Stimulated activated naive B cell treated with anti-CD40 and anti-IgM and Interleukin-4, amounts not matched to agents 10 μg/mL and 1 μg/mL and 100 μg/mL, for 72 hours (primary cell): ENCODE results near the gene TAF11L5.
"Not testable (repeated sequence)": the region's sequence is repeated elsewhere in the genome, so short reads cannot be mapped to it uniquely, and the experiment has no call there.

ENCODE experiments used
- ATAC-seq, 2 donors: fragments of 150-1000 bp; cut with Tn5 transposase; replicated peaks; 2 replicates each; pipeline ENCODE4 v1.10.0; 2021; ENCODE audit warnings: moderate library complexity in 1 of 2
- DNase-seq: peaks from one replicate; pipeline ENCODE4 v3.0.0; 2021
- H3K27ac Mint-ChIP-seq: one replicate; pipeline ENCODE4 v1.8.0; 2022; ENCODE audit warnings: mild to moderate bottlenecking, mixed read lengths
- H3K27me3 Mint-ChIP-seq, 2 donors: one replicate each; pipeline ENCODE4 v1.8.0; 2022; ENCODE audit warnings: mixed read lengths in 2 of 2
- H3K36me3 Mint-ChIP-seq, 2 donors: one replicate each; pipeline ENCODE4 v1.8.0; 2022; ENCODE audit warnings: mixed read lengths in 2 of 2, mild to moderate bottlenecking in 1 of 2
- H3K4me1 Mint-ChIP-seq, 2 donors: one replicate each; pipeline ENCODE4 v1.8.0; 2022; ENCODE audit warnings: mixed read lengths in 2 of 2, mild to moderate bottlenecking in 1 of 2
- H3K4me3 Mint-ChIP-seq, 2 donors: one replicate each; pipeline ENCODE4 v1.8.0; 2022; ENCODE audit warnings: mild to moderate bottlenecking in 2 of 2, mixed read lengths in 2 of 2, moderate library complexity in 1 of 2
- H3K9me3 Mint-ChIP-seq, 2 donors: one replicate each; pipeline ENCODE4 v1.8.0; 2022; ENCODE audit warnings: mixed read lengths in 2 of 2, mild to moderate bottlenecking in 1 of 2

The TAF11L5 gene

DNA sequence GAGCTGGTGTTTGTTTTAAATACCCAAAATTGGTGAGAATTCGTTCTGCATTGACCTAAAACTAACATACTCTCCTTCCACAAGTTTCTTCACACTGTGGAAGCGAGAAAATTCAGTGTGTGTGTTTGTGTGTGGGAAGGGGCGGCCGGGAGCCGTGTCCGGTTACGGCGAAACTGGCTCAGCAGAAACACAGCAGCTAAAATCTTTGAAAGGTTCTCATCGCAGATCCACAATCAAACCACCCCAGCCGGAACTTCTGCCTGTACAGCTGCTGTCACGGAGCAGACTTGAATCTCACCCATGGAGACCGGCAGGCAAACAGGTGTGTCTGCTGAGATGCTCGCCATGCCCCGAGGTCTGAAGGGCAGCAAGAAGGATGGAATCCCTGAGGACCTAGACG, at the start of gene TAF11L5:
Gene TAF11L5, plus strand, starts transcription at position 301 of the 400 bp plus-strand sequence.
- DNase-seq, ATAC-seq, H3K27ac Mint-ChIP-seq, H3K27me3 Mint-ChIP-seq, H3K4me3 Mint-ChIP-seq, H3K36me3 Mint-ChIP-seq, H3K4me1 Mint-ChIP-seq, H3K9me3 Mint-ChIP-seq: not testable (repeated sequence)

DNA sequence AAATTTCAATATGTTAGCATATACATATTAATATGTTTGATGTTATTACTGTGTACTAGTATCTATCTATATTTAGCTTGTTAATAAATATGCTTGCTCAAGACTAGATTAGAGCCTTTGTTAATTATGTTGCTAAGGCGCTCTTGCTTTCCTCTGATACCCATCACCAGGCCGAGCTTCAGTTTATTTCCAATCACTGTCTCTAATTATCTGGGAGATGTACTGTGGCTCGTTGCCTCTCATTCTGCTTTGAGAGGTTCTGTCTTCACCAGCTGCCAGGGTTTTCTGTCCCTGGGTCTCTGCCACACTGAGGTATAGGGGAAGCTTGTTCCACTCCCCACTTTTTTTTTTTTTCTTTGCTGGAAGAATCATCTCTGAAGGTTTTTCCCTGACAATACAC, 48.0 kb upstream of the TAF11L5 start:
- DNase-seq, result no peak
- Mint-ChIP-seq H3K27me3 (no peaks in the 10 kb centered on the region), H3K4me1 (peaks cover 22 to 46% of the 10 kb centered on the region in 2 donors), H3K4me3 (no peak overlapping the region), H3K27ac (no peak overlapping the region), H3K9me3 (no peaks in the 10 kb centered on the region), H3K36me3 (no peaks in the 10 kb centered on the region)
- no peak for ATAC-seq

DNA sequence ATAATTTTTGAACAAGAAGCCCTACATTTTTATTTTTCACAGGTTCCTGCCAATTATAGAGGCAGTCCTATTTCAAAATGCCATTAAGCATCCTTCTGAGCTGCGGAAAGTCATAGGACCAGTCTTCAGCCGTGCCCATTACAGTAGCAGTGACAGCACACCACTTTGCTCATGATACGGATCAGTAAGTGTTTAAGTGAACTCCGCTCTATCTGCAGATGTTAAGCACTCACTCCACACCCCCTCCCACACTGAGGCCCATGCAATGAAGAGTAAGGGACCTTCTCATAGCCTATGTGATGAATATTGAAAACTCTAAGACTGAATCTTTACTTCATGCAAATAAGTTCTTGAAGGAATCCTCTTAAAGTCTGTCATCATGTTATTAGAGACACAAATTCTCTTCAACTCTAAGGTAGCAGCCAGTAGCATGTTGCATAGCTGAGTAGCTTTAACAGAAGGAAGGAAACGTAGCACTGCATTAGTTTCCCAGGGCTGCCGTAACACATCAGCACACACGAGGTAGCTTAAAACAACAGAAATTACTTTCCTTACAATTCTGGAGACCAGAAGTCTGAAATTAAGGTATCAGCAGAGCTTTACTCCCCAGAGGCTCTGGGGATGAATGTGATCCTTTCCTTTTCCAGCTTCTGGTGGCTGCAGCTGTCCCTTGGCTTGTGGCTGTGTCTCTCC, 47.3 kb upstream of the TAF11L5 start:
- H3K36me3 Mint-ChIP-seq, result no peaks in the 10 kb centered on the region
- H3K4me1 Mint-ChIP-seq, result peaks cover 22 to 46% of the 10 kb centered on the region in 2 donors
- H3K4me3 Mint-ChIP-seq, result no peak overlapping the region
- H3K27ac Mint-ChIP-seq, result no peak overlapping the region
- no peaks in the 10 kb centered on the region for H3K27me3 Mint-ChIP-seq
- no peaks in the 10 kb centered on the region for H3K9me3 Mint-ChIP-seq
- peak; percentile 8 to 27 for ATAC-seq
- no peak for DNase-seq

DNA sequence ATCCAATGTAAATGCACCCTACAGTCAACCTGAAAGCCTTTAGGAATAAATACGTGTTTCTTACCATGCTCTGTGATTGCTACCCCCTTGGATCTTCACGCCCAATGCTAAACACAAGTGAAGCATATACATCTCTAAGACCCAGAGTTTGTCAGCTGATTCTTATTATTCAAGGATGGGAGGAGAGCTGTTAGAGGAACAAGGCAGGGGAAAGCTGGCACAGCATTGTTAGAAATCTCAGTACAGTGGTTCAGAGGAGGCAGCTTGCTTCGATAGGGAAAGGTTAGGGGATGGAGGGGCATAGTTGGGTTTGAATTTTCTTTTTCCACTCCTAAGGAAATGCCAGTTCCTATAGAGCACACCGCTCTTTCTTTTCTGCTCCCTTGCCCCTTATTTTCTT, 43.7 kb upstream of the TAF11L5 start:
- Mint-ChIP-seq H3K9me3 (no peaks in the 10 kb centered on the region), H3K27me3 (peaks cover 0 to 4% of the 10 kb centered on the region in 2 donors), H3K4me3 (no peak overlapping the region), H3K27ac (no peak overlapping the region), H3K4me1 (peaks cover 8 to 18% of the 10 kb centered on the region in 2 donors), H3K36me3 (no peaks in the 10 kb centered on the region)
- DNase-seq (no peak), ATAC-seq (no peak)

DNA sequence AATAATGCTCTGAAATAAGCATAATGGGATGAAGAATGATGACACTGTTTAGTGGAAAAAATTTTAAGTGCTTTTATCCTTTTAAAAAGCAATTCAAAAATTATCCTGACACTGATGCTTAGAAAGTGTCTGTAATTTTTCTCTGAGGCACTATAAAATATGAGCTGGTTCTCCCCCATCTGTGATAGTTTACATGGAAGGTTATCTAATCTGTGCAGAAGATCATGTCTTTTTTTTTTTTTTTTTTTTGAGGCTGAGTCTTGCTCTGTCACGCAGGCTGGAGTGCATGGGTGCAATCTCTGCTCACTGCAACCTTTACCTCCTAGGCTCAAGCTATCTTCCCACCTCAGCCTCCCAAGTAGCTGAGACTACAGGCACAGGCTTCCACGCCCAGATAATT, 42.2 kb upstream of the TAF11L5 start:
- DNase-seq (no peak), ATAC-seq (no peak)
- Mint-ChIP-seq H3K4me3 (no peak overlapping the region), H3K36me3 (no peaks in the 10 kb centered on the region), H3K27me3 (peaks cover 0 to 5% of the 10 kb centered on the region in 2 donors), H3K27ac (no peak overlapping the region), H3K4me1 (peaks cover 7 to 11% of the 10 kb centered on the region in 2 donors), H3K9me3 (no peaks in the 10 kb centered on the region)

DNA sequence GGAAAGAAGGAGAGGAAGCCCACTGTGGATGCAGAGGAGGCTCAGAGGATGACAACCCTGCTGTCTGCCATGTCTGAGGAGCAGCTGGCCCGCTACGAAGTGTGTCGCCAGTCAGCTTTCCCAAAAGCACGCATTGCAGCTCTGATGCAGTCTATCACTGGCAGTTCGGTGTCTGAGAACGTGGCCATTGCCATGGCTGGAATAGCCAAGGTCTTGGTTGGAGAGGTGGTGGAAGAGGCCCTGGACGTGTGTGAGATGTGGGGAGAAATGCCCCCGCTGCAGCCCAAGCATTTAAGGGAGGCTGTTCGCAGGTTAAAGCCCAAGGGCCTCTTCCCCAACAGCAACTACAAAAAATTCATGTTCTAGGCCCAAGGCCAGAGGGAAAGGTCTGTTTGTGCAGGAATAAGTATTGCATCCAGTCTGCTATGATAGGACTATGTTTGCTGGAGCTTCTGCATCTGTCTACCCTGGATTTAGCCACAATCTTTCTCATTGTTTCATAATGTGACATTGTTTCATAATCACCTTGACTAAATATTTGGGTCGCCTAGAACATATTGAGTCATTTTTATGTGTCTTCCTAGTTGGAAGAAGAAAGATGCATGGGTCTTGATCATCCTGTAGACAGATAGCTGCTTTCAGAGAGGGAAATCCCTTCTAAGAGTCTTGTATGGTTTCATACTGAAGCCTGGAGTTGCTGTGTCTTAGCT, 38.4 kb upstream of the TAF11L5 start:
- not testable (repeated sequence) for H3K9me3 Mint-ChIP-seq, H3K27me3 Mint-ChIP-seq, DNase-seq, H3K4me3 Mint-ChIP-seq, H3K27ac Mint-ChIP-seq, H3K36me3 Mint-ChIP-seq, ATAC-seq
- H3K4me1 Mint-ChIP-seq, result peaks cover 4 to 10% of the 10 kb centered on the region in 2 donors

DNA sequence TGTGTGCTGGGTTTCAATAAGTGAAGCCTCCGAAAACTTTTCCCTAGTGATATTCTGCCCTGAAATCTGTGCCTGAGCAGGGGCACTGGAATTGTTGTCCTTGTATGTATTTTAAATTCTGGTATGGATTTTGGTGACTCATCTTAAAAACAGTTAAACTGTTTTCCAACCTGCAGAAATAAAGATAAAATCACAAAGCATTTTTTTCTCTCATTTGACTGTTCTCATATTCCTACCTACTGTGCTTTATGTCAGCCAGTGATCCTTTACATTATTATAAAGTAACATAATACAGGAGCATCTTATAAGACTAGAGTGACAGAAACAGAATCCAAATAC, 37.9 kb upstream of the TAF11L5 start:
- DNase-seq, result no peak
- peaks cover 4 to 7% of the 10 kb centered on the region in 2 donors for H3K4me1 Mint-ChIP-seq
- no peak overlapping the region for H3K27ac Mint-ChIP-seq
- peaks cover 0 to 9% of the 10 kb centered on the region in 2 donors for H3K27me3 Mint-ChIP-seq
- ATAC-seq, result no peak
- H3K36me3 Mint-ChIP-seq, result peaks cover 0 to 2% of the 10 kb centered on the region in 2 donors
- H3K9me3 Mint-ChIP-seq, result no peaks in the 10 kb centered on the region
- H3K4me3 Mint-ChIP-seq, result no peak overlapping the region

DNA sequence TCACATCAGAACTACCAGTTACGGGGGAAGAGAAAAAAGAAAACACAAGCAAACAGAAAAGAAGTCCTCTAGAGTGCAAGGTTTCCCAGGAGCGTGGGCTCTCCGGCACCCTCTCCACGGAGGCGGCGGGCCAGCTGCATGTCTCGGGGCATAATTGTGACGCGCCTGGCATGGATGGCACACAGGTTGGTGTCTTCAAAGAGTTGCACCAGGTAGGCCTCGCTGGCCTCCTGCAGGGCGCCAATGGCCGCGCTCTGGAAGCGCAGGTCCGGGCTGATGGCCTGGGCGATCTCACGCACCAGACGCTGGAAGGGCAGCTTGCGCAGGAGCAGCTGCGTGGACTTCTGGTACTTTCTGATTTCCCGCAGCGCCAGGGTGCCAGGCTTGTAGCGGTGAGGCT, 33.8 kb upstream of the TAF11L5 start:
- not testable (repeated sequence) for H3K27ac Mint-ChIP-seq, H3K4me1 Mint-ChIP-seq, ATAC-seq, H3K9me3 Mint-ChIP-seq, H3K36me3 Mint-ChIP-seq, H3K4me3 Mint-ChIP-seq, H3K27me3 Mint-ChIP-seq, DNase-seq

DNA sequence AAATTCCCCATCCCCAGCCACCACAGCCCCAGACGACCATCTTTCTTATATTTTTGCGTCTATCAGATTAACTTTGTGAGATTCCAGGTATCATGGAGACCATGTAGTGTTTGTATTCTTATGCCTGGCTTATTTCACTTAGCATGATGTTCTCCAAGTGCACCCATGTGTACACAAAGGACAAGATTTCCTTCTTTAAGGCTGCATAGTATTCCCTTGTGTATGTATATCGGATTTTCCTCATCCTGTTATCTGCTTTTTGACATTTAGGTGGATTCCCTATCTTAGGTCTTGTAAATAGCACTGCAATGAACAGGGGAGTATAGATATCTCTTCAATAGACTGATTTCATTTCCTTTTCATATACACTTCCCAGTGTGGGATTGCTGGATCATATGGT, 32.3 kb upstream of the TAF11L5 start:
- ATAC-seq, result no peak
- Mint-ChIP-seq H3K9me3 (peaks cover 0 to 5% of the 10 kb centered on the region in 2 donors), H3K4me3 (no peak overlapping the region), H3K36me3 (peaks cover 0 to 3% of the 10 kb centered on the region in 2 donors), H3K27ac (no peak overlapping the region), H3K27me3 (peaks cover 0 to 4% of the 10 kb centered on the region in 2 donors), H3K4me1 (peaks cover 1 to 7% of the 10 kb centered on the region in 2 donors)
- no peak for DNase-seq

DNA sequence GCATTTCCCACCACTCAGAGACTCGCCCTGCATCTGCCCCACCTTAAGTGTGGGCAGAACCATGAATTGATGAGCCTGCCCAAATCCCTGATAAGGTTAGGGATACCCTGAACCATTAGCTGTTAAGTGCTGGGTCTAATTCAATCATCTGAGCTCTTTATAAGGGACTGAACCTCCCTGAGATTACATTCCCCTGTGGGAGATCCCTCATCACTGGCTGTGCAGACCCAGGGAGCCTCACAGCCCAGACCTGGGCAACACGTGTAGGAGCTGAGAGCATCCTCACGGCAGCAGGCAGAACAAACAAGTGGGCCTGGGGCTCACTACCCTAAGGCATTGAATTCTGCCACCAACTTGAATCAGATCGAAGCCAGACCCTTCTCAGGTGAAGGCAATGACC, 27.6 kb upstream of the TAF11L5 start:
- Mint-ChIP-seq H3K27ac (no peak overlapping the region), H3K4me3 (no peak overlapping the region), H3K27me3 (no peaks in the 10 kb centered on the region), H3K36me3 (peaks cover 0 to 2% of the 10 kb centered on the region in 2 donors), H3K4me1 (peaks cover 0 to 3% of the 10 kb centered on the region in 2 donors), H3K9me3 (peaks cover 0 to 7% of the 10 kb centered on the region in 2 donors)
- no peak for DNase-seq
- no peak for ATAC-seq

DNA sequence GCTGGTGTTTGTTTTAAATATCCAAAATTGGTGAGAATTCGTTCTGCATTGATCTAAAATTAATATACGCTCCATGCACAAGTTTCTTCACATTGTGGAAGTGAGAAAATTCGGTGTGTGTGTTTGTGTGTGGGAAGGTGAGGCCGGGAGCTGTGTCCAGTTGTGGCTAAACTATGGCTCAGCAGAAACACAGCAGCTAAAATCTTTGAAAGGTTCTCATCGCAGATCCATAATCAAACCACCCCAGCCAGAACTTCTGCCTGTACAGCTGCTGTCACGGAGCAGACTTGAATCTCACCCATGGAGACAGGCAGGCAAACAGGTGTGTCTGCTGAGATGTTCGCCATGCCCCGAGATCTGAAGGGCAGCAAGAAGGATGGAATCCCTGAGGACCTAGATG, 27.1 kb upstream of the TAF11L5 start, which contains the start of gene TAF11L2:
Gene TAF11L2, plus strand, starts transcription at position 301 of the 400 bp plus-strand sequence.
- not testable (repeated sequence) for H3K27ac Mint-ChIP-seq, ATAC-seq, H3K27me3 Mint-ChIP-seq, H3K4me3 Mint-ChIP-seq, H3K9me3 Mint-ChIP-seq, H3K4me1 Mint-ChIP-seq, DNase-seq, H3K36me3 Mint-ChIP-seq

DNA sequence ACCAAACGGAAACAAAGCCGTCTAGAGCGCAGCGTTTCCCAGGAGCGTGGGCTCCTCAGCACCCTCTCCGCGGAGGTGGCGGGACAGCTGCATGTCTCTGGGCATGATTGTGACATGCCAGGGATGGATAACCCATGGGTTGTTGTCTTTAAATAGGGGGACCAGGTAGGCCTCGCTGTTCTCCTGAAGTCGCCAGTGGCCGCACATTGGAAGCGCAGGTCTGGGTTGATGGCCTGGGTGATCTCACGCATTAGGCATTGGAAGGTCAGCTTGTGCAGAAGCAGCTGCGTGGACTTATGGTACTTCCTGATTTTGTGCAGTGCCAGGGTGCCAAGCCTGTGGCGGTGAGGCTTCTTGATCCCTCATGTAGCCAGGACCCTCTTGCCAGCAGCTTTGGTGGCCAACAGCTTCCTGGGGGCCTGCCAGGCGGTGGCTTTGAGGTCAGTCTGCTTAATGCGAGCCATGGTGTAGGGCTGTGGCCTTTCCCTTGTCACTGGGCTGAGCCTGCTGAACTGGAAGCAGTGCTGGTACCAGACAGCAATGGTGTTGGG, 13.2 kb upstream of the TAF11L5 start:
- no peak for ATAC-seq
- Mint-ChIP-seq H3K27ac (no peak overlapping the region), H3K36me3 (no peaks in the 10 kb centered on the region), H3K9me3 (peaks cover 0 to 2% of the 10 kb centered on the region in 2 donors), H3K4me3 (no peak overlapping the region), H3K27me3 (peaks cover 3 to 5% of the 10 kb centered on the region in 2 donors), H3K4me1 (peaks cover 0 to 2% of the 10 kb centered on the region in 2 donors)
- no peak for DNase-seq

DNA sequence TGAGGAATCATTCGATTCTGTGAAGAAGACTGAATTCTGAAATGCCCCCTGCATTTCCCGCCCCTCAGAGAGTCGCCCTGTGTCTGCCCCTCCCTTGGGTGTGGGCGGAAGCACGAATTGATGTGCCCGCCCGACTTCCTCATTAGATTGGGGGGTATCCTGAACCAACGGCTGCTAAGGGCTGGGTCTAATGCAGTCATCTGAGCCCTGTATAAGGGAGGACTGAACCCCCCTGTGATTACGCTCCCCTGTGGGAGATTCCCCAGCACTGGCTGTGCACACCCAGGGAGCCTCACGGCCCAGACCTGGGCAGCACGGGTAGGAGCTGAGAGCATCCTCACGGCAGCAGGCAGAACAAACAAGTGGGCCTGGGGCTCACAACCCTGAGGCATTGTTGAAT, 7.5 kb upstream of the TAF11L5 start:
- DNase-seq, result peak; percentile 14
- not testable (repeated sequence) for H3K27me3 Mint-ChIP-seq, H3K9me3 Mint-ChIP-seq, H3K4me3 Mint-ChIP-seq, H3K4me1 Mint-ChIP-seq, ATAC-seq, H3K27ac Mint-ChIP-seq, H3K36me3 Mint-ChIP-seq

DNA sequence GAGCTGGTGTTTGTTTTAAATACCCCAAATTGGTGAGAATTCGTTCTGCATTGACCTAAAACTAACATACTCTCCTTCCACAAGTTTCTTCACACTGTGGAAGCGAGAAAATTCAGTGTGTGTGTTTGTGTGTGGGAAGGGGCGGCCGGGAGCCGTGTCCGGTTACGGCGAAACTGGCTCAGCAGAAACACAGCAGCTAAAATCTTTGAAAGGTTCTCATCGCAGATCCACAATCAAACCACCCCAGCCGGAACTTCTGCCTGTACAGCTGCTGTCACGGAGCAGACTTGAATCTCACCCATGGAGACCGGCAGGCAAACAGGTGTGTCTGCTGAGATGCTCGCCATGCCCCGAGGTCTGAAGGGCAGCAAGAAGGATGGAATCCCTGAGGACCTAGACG, 7.0 kb upstream of the TAF11L5 start, which contains the start of gene TAF11L3:
Gene TAF11L3, plus strand, starts transcription at position 301 of the 400 bp plus-strand sequence.
- H3K27ac Mint-ChIP-seq, H3K9me3 Mint-ChIP-seq, H3K36me3 Mint-ChIP-seq, H3K4me3 Mint-ChIP-seq, ATAC-seq, DNase-seq, H3K27me3 Mint-ChIP-seq, H3K4me1 Mint-ChIP-seq: not testable (repeated sequence)

DNA sequence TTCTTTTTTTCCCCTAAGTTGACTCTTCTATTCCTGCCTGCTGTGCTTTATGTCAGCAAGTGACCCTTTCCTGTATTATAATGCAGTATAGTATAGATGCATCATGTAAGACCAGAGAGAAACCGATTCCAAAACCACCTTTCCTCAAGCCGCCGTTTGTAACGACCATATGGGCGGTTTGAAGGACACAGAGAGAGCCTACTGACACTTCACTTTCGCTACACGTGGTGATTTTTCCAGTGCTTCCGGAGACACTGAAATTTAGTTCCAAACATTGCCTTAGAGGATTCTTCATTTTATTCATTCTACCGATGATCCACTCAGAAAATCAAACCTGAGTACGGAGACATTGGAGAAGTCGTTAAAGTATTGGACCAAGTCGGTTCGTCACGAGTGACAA, 5.5 kb upstream of the TAF11L5 start:
- H3K27me3 Mint-ChIP-seq, DNase-seq, H3K36me3 Mint-ChIP-seq, H3K4me3 Mint-ChIP-seq, H3K9me3 Mint-ChIP-seq, H3K4me1 Mint-ChIP-seq, H3K27ac Mint-ChIP-seq, ATAC-seq: not testable (repeated sequence)
